ENCODE measurements around the gene TRIM46.
A peak's percentile ranks its signal among the peaks of the same experiment; 100 is the strongest.
"Not testable (repeated sequence)": the region's sequence is repeated elsewhere in the genome, so short reads cannot be mapped to it uniquely, and the experiment has no call there.

Gene TRIM46

DNA sequence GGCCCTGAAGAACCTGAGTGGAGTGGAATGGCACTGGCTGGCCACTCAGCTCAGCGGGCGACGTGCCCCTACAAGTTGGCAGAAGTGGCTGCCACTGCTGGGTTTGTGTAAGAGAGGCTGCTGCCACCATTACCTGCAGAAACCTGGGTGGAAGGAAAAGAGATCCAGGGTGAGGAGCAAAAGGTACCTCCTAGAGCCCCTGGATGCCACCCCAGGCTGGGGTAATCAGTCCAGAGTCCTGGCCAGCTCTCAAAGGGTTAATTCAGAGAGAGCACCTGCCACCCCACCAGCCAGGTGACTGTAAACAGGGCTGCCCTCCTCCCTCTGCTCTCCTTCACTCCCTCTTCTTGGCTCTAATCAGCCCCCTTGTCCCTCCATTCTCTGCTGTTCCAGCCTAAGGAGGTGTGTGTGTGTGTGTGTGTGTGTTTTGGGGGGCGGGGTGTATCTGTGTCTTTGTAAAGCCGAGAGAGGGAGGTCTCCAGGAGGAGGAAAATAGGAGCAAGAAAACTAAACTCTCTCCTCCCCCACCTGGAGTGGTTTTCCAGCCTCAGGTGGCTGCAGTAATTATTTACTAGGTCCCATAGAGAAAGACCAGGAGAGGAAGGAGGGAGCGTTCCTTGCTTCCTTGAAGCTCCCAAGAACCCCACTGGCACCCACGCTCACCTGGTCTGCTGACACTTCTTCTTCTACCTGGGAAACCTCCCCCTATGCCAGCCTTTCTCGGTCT lies 12.6 kb downstream of the TRIM46 start:
- no peak overlapping the region for H3K4me3 ChIP-seq (ENCODE audit: low read length in 2 of 2)
- H3K4me1 ChIP-seq (ENCODE audit: control insufficient read depth in 2 of 2, insufficient read depth in 2 of 2, low read length in 2 of 2), result peaks cover 34 to 37% of the 10 kb centered on the region in 2 donors
- no peaks in the 10 kb centered on the region for H3K27me3 ChIP-seq (ENCODE audit: control insufficient read depth in 2 of 2, insufficient read depth in 2 of 2, low read length in 2 of 2)
- H3K9me3 ChIP-seq (ENCODE audit: control insufficient read depth in 2 of 2, low read length in 2 of 2), result no peaks in the 10 kb centered on the region
- H3K9ac ChIP-seq (ENCODE audit: low read depth in 1 of 2, low read length in 2 of 2), result peak overlapping the region; percentile 38 to 54
- peaks cover 0 to 2% of the 10 kb centered on the region in 2 donors for H3K36me3 ChIP-seq (ENCODE audit: control insufficient read depth in 2 of 2, insufficient read depth in 2 of 2, low read length in 2 of 2)
- peak overlapping the region; percentile 77 to 79 for H3K27ac ChIP-seq (ENCODE audit: low read depth in 2 of 2, low read length in 2 of 2)

DNA sequence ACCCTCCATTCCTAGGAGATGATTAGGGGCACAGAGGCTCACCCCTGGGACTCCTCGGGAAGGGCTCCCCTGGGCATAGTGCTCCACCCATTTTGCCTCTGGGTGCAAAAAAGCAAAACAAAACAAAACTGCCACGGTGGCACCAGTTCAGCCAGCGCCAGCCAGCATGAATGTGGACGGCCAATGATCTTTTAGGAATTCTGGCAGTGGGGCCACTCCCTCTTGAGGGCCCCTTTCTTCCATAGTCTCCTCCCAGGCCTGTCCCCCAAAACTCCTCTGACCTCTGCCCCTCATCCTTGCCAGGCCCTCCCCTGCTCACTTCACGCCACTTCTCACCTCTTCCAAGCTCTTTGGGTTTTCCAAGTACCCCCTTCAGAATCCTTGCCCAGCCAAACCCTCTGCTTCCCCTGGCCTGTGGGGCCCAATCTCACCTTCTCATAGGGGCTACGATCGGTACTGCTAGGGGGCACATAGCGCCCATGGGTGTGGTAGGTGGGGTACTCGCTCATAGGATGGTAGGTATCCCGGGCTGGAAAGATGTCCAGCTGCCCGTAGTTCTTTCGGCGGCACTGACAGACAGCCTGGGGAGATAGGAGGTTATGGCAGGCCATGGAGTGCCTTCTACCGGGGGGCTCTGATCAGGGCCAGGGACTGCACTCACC lies 13.3 kb downstream of the TRIM46 start:
- H3K9ac ChIP-seq (ENCODE audit: low read depth in 1 of 2, low read length in 2 of 2), result peak overlapping the region in 1 of 2 donors; percentile 54
- H3K27ac ChIP-seq (ENCODE audit: low read depth in 2 of 2, low read length in 2 of 2), result peak overlapping the region; percentile 77 to 79
- H3K9me3 ChIP-seq (ENCODE audit: control insufficient read depth in 2 of 2, low read length in 2 of 2), result no peaks in the 10 kb centered on the region
- peaks cover 0 to 2% of the 10 kb centered on the region in 2 donors for H3K36me3 ChIP-seq (ENCODE audit: control insufficient read depth in 2 of 2, insufficient read depth in 2 of 2, low read length in 2 of 2)
- H3K27me3 ChIP-seq (ENCODE audit: control insufficient read depth in 2 of 2, insufficient read depth in 2 of 2, low read length in 2 of 2), result no peaks in the 10 kb centered on the region
- H3K4me3 ChIP-seq (ENCODE audit: low read length in 2 of 2), result no peak overlapping the region
- H3K4me1 ChIP-seq (ENCODE audit: control insufficient read depth in 2 of 2, insufficient read depth in 2 of 2, low read length in 2 of 2), result peaks cover 31 to 37% of the 10 kb centered on the region in 2 donors

DNA sequence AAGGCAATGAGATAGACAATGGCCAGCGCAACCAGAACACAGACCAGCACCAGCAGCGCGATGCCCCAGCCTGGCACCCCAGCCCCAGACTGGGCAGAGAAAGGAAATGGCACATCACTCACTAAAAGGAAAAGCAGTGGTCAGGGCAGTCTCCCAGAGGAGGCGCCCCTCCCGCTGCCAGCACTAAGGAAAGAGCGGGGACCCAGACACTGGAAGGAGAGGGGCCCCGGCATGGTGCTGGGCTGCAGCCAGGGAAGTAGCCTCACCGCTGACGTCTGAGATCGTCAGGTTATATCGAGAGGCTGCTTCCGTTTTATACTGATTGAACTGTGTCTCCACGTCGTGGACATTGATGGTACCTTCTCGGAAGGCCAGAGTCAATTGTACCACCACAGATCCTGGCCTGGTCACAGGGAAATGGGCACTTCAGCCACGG lies 13.8 kb downstream of the TRIM46 start:
- H3K27me3 ChIP-seq (ENCODE audit: control insufficient read depth in 2 of 2, insufficient read depth in 2 of 2, low read length in 2 of 2), result no peaks in the 10 kb centered on the region
- H3K4me3 ChIP-seq (ENCODE audit: low read length in 2 of 2), result no peak overlapping the region
- peaks cover 0 to 2% of the 10 kb centered on the region in 2 donors for H3K36me3 ChIP-seq (ENCODE audit: control insufficient read depth in 2 of 2, insufficient read depth in 2 of 2, low read length in 2 of 2)
- peak overlapping the region; percentile 77 to 79 for H3K27ac ChIP-seq (ENCODE audit: low read depth in 2 of 2, low read length in 2 of 2)
- H3K9me3 ChIP-seq (ENCODE audit: control insufficient read depth in 2 of 2, low read length in 2 of 2), result no peaks in the 10 kb centered on the region
- peaks cover 33 to 39% of the 10 kb centered on the region in 2 donors for H3K4me1 ChIP-seq (ENCODE audit: control insufficient read depth in 2 of 2, insufficient read depth in 2 of 2, low read length in 2 of 2)
- peak overlapping the region in 1 of 2 donors; percentile 54 for H3K9ac ChIP-seq (ENCODE audit: low read depth in 1 of 2, low read length in 2 of 2)

DNA sequence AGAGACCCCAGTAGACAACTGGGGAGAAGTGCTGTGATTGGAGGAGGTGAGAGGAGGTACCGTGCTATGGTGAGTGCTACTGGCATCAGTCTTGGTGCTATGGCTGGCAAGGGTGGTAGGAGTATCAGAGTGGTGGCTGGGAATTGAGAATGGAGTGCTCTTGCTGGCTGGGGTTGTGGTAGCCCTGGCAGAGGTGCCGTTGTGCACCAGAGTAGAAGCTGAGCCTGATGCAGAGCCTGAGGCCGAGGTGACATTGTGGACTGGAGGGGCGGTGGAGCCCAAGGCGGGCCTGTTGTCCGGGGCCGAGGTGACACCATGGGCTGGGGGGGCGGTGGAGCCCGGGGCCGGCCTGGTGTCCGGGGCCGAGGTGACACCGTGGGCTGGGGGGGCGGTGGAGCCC lies 14.6 kb downstream of the TRIM46 start:
- H3K4me3 ChIP-seq (ENCODE audit: low read length in 2 of 2), result no peak overlapping the region
- peaks cover 39 to 44% of the 10 kb centered on the region in 2 donors for H3K4me1 ChIP-seq (ENCODE audit: control insufficient read depth in 2 of 2, insufficient read depth in 2 of 2, low read length in 2 of 2)
- H3K9ac ChIP-seq (ENCODE audit: low read depth in 1 of 2, low read length in 2 of 2), result peak overlapping the region in 1 of 2 donors; percentile 57

DNA sequence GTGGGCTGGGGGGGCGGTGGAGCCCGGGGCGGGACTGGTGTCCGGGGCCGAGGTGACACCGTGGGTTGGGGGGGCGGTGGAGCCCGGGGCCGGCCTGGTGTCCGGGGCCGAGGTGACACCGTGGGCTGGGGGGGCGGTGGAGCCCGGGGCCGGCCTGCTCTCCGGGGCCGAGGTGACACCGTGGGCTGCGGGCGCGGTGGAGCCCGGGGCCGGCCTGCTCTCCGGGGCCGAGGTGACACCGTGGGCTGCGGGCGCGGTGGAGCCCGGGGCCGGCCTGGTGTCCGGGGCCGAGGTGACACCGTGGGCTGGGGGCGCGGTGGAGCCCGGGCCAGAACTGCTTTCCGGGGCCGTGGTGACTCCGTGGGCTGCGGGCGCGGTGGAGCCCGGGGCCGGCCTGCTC lies 16.3 kb downstream of the TRIM46 start:
- H3K9me3 ChIP-seq (ENCODE audit: control insufficient read depth in 2 of 2, low read length in 2 of 2); H3K27me3 ChIP-seq (ENCODE audit: control insufficient read depth in 2 of 2, insufficient read depth in 2 of 2, low read length in 2 of 2); H3K4me3 ChIP-seq (ENCODE audit: low read length in 2 of 2); H3K9ac ChIP-seq (ENCODE audit: low read depth in 1 of 2, low read length in 2 of 2); H3K27ac ChIP-seq (ENCODE audit: low read depth in 2 of 2, low read length in 2 of 2); H3K36me3 ChIP-seq (ENCODE audit: control insufficient read depth in 2 of 2, insufficient read depth in 2 of 2, low read length in 2 of 2): not testable (repeated sequence)
- peaks cover 41 to 55% of the 10 kb centered on the region in 2 donors for H3K4me1 ChIP-seq (ENCODE audit: control insufficient read depth in 2 of 2, insufficient read depth in 2 of 2, low read length in 2 of 2)

More for the DNA sequence above, 14.6 kb downstream of the TRIM46 start:
- H3K27ac ChIP-seq (ENCODE audit: low read depth in 2 of 2, low read length in 2 of 2), result no peak overlapping the region
- H3K27me3 ChIP-seq (ENCODE audit: control insufficient read depth in 2 of 2, insufficient read depth in 2 of 2, low read length in 2 of 2), result no peaks in the 10 kb centered on the region
- peaks cover 0 to 2% of the 10 kb centered on the region in 2 donors for H3K36me3 ChIP-seq (ENCODE audit: control insufficient read depth in 2 of 2, insufficient read depth in 2 of 2, low read length in 2 of 2)
- H3K9me3 ChIP-seq (ENCODE audit: control insufficient read depth in 2 of 2, low read length in 2 of 2), result no peaks in the 10 kb centered on the region

DNA sequence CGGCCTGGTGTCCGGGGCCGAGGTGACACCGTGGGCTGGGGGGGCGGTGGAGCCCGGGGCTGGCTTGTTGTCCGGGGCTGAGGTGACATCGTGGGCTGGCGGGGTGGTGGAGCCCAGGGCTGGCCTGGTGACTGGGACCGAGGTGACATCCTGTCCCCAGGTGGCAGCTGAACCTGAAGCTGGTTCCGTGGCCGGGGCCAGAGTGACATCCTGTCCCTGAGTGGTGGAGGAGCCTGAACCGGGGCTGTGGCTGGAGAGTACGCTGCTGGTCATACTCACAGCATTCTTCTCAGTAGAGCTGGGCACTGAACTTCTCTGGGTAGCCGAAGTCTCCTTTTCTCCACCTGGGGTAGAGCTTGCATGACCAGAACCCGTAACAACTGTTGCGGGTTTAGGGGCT lies 18.3 kb downstream of the TRIM46 start:
- Histone ChIP-seq H3K27ac (ENCODE audit: low read depth in 2 of 2, low read length in 2 of 2) (peak overlapping the region in 1 of 2 donors; percentile 91), H3K9me3 (ENCODE audit: control insufficient read depth in 2 of 2, low read length in 2 of 2) (no peaks in the 10 kb centered on the region), H3K27me3 (ENCODE audit: control insufficient read depth in 2 of 2, insufficient read depth in 2 of 2, low read length in 2 of 2) (peaks cover 0 to 4% of the 10 kb centered on the region in 2 donors), H3K4me1 (ENCODE audit: control insufficient read depth in 2 of 2, insufficient read depth in 2 of 2, low read length in 2 of 2) (peaks cover 22 to 40% of the 10 kb centered on the region in 2 donors), H3K9ac (ENCODE audit: low read depth in 1 of 2, low read length in 2 of 2) (peak overlapping the region; percentile 68 to 90), H3K36me3 (ENCODE audit: control insufficient read depth in 2 of 2, insufficient read depth in 2 of 2, low read length in 2 of 2) (no peaks in the 10 kb centered on the region), H3K4me3 (ENCODE audit: low read length in 2 of 2) (peak overlapping the region; percentile 62 to 72)

DNA sequence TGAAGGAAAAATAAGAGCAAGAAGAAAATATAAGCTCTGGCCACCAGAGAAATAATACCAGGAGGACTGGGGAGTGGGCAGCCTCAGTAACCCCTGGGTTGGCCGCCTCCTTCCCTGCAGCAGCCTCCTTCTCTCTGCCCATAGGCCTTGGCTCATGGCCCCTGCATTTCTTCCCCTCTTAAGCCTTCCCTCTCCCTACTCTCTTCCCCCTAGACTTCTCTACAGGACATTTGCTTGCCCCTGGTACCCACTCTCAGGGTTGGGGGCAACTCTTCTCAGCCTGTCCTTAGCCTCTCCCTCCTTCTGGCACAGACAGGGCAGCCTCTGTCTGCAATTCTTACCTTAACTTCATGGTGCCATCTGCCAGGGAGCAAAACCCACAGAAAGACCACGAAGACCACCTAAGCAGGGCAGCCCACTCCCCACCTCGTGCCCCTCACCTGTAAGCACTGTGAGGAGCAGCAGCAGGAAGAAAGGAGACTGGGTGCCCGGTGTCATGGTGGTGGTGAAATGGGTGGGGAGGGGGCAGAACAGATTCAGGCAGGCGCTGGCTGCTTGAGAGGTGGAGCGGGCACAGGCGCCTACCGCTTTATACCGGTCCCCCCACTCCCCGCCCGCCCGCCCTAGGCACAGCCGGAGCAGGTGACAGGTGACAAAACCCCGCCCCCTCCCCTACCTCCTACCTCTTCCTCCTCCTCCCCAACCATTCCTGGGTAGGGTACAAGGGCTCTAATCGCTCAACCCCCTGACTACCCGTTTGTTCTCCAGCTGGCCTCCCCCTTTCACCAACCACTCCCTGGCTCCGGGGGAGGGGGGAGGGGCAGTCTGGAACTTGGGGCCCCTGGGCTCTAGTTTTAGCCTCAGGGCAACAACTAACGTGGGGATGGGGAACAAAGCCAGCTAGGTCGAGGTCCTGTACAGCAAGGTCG lies 19.0 kb downstream of the TRIM46 start:
- H3K4me1 ChIP-seq (ENCODE audit: control insufficient read depth in 2 of 2, insufficient read depth in 2 of 2, low read length in 2 of 2), result peaks cover 18 to 33% of the 10 kb centered on the region in 2 donors
- peaks cover 0 to 3% of the 10 kb centered on the region in 2 donors for H3K36me3 ChIP-seq (ENCODE audit: control insufficient read depth in 2 of 2, insufficient read depth in 2 of 2, low read length in 2 of 2)
- peak overlapping the region; percentile 72 to 74 for H3K4me3 ChIP-seq (ENCODE audit: low read length in 2 of 2)
- H3K27me3 ChIP-seq (ENCODE audit: control insufficient read depth in 2 of 2, insufficient read depth in 2 of 2, low read length in 2 of 2), result peaks cover 0 to 4% of the 10 kb centered on the region in 2 donors
- H3K9ac ChIP-seq (ENCODE audit: low read depth in 1 of 2, low read length in 2 of 2), result peak overlapping the region; percentile 75 to 90
- no peaks in the 10 kb centered on the region for H3K9me3 ChIP-seq (ENCODE audit: control insufficient read depth in 2 of 2, low read length in 2 of 2)
- H3K27ac ChIP-seq (ENCODE audit: low read depth in 2 of 2, low read length in 2 of 2), result peak overlapping the region; percentile 95 to 98

DNA sequence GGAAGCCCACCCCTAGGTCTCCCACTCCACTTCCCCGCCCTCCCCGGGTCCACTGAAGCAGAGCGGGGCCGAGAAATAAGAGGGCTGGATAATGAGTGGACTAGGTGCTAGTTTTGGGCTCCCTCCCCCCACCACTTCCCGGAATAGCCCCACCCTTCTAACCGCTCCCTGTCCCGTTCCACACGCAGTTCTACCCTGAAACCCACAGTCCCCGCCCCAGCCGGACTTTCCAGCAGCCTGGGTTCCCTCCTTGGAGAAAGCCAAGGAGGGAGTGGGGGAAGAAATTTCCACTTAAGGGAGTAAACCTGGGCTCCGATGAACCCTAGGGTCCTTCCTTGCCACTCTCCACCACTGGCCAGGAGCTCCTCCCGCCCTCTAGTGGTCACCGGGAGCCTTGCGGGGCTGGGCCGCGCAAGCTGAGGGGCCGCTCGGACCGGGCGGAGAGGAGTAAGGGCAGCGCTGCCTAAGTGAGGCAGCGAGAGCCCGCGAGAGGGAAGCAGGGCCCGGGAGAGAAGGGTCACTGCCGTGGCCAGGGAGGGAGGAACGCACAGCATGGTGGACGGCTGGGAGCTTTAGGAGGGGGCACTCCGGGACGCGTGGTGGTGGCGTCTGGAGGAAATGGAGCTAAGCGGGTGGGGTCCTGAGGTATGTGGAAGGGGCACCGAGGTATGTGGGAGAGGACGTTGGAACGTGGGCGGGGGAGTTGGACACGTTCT lies 19.8 kb downstream of the TRIM46 start:
- Histone ChIP-seq H3K27me3 (ENCODE audit: control insufficient read depth in 2 of 2, insufficient read depth in 2 of 2, low read length in 2 of 2) (peaks cover 0 to 4% of the 10 kb centered on the region in 2 donors), H3K36me3 (ENCODE audit: control insufficient read depth in 2 of 2, insufficient read depth in 2 of 2, low read length in 2 of 2) (peaks cover 0 to 3% of the 10 kb centered on the region in 2 donors), H3K27ac (ENCODE audit: low read depth in 2 of 2, low read length in 2 of 2) (peak overlapping the region; percentile 95 to 98), H3K9me3 (ENCODE audit: control insufficient read depth in 2 of 2, low read length in 2 of 2) (no peaks in the 10 kb centered on the region), H3K9ac (ENCODE audit: low read depth in 1 of 2, low read length in 2 of 2) (peak overlapping the region; percentile 75 to 81), H3K4me3 (ENCODE audit: low read length in 2 of 2) (peak overlapping the region; percentile 64 to 74), H3K4me1 (ENCODE audit: control insufficient read depth in 2 of 2, insufficient read depth in 2 of 2, low read length in 2 of 2) (peaks cover 18 to 26% of the 10 kb centered on the region in 2 donors)

DNA sequence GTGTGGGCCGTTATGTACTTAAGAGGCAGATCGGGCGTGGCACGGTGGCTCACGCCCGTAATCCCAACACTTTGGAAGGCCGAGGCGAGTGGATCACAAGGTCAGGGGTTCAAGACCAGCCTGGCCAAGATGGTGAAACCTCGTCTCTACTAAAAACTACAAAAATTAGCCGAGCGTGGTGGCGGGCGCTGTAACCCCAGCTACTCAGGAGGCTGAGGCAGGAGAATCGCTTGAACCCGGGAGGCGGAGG lies 20.3 kb downstream of the TRIM46 start:
- H3K36me3 ChIP-seq (ENCODE audit: control insufficient read depth in 2 of 2, insufficient read depth in 2 of 2, low read length in 2 of 2); H3K27me3 ChIP-seq (ENCODE audit: control insufficient read depth in 2 of 2, insufficient read depth in 2 of 2, low read length in 2 of 2); H3K9me3 ChIP-seq (ENCODE audit: control insufficient read depth in 2 of 2, low read length in 2 of 2): not testable (repeated sequence)
- Histone ChIP-seq H3K27ac (ENCODE audit: low read depth in 2 of 2, low read length in 2 of 2) (peak overlapping the region; percentile 95 to 98), H3K4me3 (ENCODE audit: low read length in 2 of 2) (peak overlapping the region; percentile 64 to 74), H3K4me1 (ENCODE audit: control insufficient read depth in 2 of 2, insufficient read depth in 2 of 2, low read length in 2 of 2) (peaks cover 18 to 26% of the 10 kb centered on the region in 2 donors), H3K9ac (ENCODE audit: low read depth in 1 of 2, low read length in 2 of 2) (peak overlapping the region; percentile 75 to 81)

Measured in mucosa of rectum (tissue), 2 donors.